ENCODE data around the gene NACAD.

DNA sequence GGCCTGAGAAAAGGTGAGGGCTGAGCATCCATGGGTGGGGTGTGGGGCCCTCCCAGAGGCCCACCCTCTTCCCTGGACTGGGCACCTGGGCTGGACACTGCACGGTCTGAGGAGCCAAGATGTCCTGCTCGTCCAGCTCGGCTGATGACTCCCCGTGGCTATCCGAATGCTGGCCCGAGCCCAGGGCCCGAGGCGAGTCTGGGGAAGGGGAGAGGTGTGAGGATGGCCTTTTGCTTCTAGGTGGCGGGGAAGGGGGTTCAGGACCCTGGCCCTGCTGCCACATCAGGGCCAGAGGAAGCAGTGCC, 7.1 kb downstream of the NACAD start:
- TF ChIP-seq EZH2 (IDR thresholded peaks at IDR 0.05; ENCODE audit: borderline replicate concordance, low read length): no peak
- TF ChIP-seq, protein P1, sequence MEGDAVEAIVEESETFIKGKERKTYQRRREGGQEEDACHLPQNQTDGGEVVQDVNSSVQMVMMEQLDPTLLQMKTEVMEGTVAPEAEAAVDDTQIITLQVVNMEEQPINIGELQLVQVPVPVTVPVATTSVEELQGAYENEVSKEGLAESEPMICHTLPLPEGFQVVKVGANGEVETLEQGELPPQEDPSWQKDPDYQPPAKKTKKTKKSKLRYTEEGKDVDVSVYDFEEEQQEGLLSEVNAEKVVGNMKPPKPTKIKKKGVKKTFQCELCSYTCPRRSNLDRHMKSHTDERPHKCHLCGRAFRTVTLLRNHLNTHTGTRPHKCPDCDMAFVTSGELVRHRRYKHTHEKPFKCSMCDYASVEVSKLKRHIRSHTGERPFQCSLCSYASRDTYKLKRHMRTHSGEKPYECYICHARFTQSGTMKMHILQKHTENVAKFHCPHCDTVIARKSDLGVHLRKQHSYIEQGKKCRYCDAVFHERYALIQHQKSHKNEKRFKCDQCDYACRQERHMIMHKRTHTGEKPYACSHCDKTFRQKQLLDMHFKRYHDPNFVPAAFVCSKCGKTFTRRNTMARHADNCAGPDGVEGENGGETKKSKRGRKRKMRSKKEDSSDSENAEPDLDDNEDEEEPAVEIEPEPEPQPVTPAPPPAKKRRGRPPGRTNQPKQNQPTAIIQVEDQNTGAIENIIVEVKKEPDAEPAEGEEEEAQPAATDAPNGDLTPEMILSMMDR (conservative IDR thresholded peaks at IDR 0.05 in 1 of 2, IDR thresholded peaks at IDR 0.05 in 1 of 2; ENCODE audit: extremely low read depth in 1 of 2, insufficient read depth in 1 of 2, low read depth in 1 of 2, low read length in 2 of 2): no peak

All from mammary epithelial cell (primary cell).